ENCODE results near the gene BCL2L12.

- TF ChIP-seq, protein P1, sequence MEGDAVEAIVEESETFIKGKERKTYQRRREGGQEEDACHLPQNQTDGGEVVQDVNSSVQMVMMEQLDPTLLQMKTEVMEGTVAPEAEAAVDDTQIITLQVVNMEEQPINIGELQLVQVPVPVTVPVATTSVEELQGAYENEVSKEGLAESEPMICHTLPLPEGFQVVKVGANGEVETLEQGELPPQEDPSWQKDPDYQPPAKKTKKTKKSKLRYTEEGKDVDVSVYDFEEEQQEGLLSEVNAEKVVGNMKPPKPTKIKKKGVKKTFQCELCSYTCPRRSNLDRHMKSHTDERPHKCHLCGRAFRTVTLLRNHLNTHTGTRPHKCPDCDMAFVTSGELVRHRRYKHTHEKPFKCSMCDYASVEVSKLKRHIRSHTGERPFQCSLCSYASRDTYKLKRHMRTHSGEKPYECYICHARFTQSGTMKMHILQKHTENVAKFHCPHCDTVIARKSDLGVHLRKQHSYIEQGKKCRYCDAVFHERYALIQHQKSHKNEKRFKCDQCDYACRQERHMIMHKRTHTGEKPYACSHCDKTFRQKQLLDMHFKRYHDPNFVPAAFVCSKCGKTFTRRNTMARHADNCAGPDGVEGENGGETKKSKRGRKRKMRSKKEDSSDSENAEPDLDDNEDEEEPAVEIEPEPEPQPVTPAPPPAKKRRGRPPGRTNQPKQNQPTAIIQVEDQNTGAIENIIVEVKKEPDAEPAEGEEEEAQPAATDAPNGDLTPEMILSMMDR (IDR thresholded peaks at IDR 0.05), result no peak
- TF ChIP-seq POLR2A (IDR thresholded peaks at IDR 0.05), result no peak
Measured at GRCh38 chr19:49645995-49646394, 19.7 kb upstream of the BCL2L12 start.
